Colonic mucosa (tissue), 4 donors: ENCODE measurements around the gene BAG3. TPM values are rescaled to one million over a fixed set of nuclear protein-coding genes. Genes with fewer than 3 reads are reported as not detected.
A peak's percentile ranks its signal among the peaks of the same experiment; 100 is the strongest.

ENCODE experiments used
- DNase-seq: peaks from one replicate; pipeline ENCODE4 v3.0.0-alpha.2; 2020
- H3K27ac ChIP-seq: fragments of 200-600 bp; one replicate; pipeline ENCODE4 v1.8.0; 2021
- H3K27me3 ChIP-seq: fragments of 200-600 bp; one replicate; pipeline ENCODE4 v1.8.0; 2021
- H3K36me3 ChIP-seq: fragments of 200-600 bp; one replicate; pipeline ENCODE4 v1.8.0; 2021
- H3K4me1 ChIP-seq: fragments of 200-600 bp; one replicate; pipeline ENCODE4 v1.8.0; 2021; ENCODE audit warnings: mild to moderate bottlenecking
- H3K4me3 ChIP-seq: fragments of 200-600 bp; one replicate; pipeline ENCODE4 v1.8.0; 2021
- H3K9ac ChIP-seq, 2 donors: one replicate each; pipeline ENCODE4 v1.7.0; 2013; ENCODE audit warnings: control low read depth in 2 of 2, low read depth in 2 of 2, low read length in 2 of 2
- H3K9me3 ChIP-seq: fragments of 200-600 bp; one replicate; pipeline ENCODE4 v1.8.0; 2021
- intact Hi-C: fragments of 100-400 bp; cut with DNase I; formaldehyde crosslinking; loops from one replicate; pipeline ENCODE4 v1.14.1; 2022
- total RNA-seq, 2 donors: library from RNA; stranded (reverse); fragmentation: NEBNext Ultra II Directional in 1 of 2; extraction: Animal tissue kit (Norgen Biotek cat#: 25700) in 1 of 2; gene quantifications; one replicate each; pipeline ENCODE4 v1.2.1, GENCODE V29; 2021
- TF ChIP-seq, protein P1 (sequence below): fragments of 200-600 bp; IDR thresholded peaks from one replicate; pipeline ENCODE4 v1.8.0; 2022; ENCODE audit warnings: antibody characterized with exemption, mild to moderate bottlenecking
- donor health status: healthy.
- donor health status: DM: no; HTN: no; CAD: no.
- donor health status: DM: no; HTN: no; CAD: no.

BAG3 gene
- total RNA-seq, 2 donors from 2014 or later, result 30.4 to 48.9 TPM

DNA sequence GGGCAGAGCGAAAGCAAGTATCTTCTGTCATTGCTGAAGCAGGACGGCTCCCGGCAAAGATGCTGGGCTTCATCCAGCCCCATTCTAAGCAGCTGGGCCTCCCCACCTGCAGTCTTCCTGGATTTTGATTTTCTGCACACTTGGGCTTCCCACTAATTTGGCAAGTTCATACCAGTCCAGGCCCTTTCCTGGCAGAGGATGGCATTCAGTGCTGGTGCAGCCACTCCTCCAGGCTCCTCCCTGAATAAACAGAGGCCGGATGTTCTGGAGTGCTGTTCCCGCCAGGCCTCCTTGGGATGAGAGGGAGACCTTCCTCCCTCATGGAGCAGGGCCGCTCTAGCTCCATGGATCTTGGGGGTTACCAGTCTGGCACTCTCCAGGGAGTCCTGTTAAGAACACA lies 3.4 kb downstream of the BAG3 start:
- peak; percentile 83 for DNase-seq
- H3K27ac ChIP-seq, result peak overlapping the region; percentile 96
- intact Hi-C loops, result loop anchor here (5.0 kb wide), 1 partner anchor 57 kb away; the partner anchor contains the start of gene TIAL1
- no peaks in the 10 kb centered on the region for H3K4me1 ChIP-seq
- H3K36me3 ChIP-seq, result no peaks in the 10 kb centered on the region
- peak overlapping the region; percentile 10 for H3K4me3 ChIP-seq
- TF ChIP-seq, protein P1, sequence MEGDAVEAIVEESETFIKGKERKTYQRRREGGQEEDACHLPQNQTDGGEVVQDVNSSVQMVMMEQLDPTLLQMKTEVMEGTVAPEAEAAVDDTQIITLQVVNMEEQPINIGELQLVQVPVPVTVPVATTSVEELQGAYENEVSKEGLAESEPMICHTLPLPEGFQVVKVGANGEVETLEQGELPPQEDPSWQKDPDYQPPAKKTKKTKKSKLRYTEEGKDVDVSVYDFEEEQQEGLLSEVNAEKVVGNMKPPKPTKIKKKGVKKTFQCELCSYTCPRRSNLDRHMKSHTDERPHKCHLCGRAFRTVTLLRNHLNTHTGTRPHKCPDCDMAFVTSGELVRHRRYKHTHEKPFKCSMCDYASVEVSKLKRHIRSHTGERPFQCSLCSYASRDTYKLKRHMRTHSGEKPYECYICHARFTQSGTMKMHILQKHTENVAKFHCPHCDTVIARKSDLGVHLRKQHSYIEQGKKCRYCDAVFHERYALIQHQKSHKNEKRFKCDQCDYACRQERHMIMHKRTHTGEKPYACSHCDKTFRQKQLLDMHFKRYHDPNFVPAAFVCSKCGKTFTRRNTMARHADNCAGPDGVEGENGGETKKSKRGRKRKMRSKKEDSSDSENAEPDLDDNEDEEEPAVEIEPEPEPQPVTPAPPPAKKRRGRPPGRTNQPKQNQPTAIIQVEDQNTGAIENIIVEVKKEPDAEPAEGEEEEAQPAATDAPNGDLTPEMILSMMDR, result no peak
- peak overlapping the region in 1 of 2 donors; percentile 57 for H3K9ac ChIP-seq
- H3K9me3 ChIP-seq, result no peaks in the 10 kb centered on the region
- no peaks in the 10 kb centered on the region for H3K27me3 ChIP-seq

DNA sequence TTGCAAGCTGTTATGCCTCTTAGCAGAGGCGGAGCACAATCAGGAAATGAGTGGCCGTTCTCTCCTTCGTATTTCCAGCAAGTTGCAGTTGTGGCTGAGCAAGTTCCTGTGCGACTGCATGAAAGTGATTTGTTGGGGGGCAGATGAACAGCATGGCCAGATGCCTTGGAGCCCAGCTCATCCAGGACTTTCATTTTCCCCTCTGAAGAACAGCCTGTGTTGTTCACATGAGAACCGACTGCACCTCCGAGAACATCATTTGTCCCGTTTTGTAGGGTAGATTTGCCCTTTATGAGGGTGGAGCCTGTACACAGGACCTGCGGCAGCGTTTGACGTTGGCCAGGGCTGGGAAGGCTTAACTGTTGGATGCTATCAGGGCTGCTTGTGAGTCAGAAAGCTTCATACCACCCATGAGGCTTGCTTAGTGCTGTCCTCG lies 4.4 kb downstream of the BAG3 start:
- no peaks in the 10 kb centered on the region for H3K9me3 ChIP-seq
- peak overlapping the region; percentile 96 for H3K27ac ChIP-seq
- no peaks in the 10 kb centered on the region for H3K36me3 ChIP-seq
- peak overlapping the region; percentile 16 to 39 for H3K9ac ChIP-seq
- intact Hi-C loops, result no loop called here
- DNase-seq, result peak; percentile 29
- no peak overlapping the region for H3K4me3 ChIP-seq
- no peaks in the 10 kb centered on the region for H3K4me1 ChIP-seq
- TF ChIP-seq, protein P1, result no peak
- H3K27me3 ChIP-seq, result no peaks in the 10 kb centered on the region

DNA sequence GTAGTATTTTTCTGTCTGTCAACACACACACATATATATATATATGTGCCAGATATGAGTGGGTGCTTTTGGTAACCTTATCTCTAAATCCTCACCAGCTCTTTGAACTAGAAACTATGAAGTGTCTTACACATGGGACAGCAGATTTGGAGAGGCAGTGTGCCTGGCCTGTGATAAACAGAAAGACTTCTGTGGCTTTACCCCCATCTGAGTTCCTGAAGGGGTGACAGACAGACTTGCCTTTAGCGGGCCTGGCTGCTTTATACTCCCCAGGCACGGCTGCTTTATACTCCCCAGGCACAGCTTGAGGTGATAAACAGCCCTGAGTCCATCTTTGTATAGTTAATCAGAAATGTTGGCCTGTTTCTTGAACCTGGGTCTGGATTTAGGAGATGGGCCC lies 5.6 kb downstream of the BAG3 start:
- no peaks in the 10 kb centered on the region for H3K4me1 ChIP-seq
- no peak overlapping the region for H3K4me3 ChIP-seq
- no peak overlapping the region for H3K27ac ChIP-seq
- no peaks in the 10 kb centered on the region for H3K9me3 ChIP-seq
- no peaks in the 10 kb centered on the region for H3K36me3 ChIP-seq
- TF ChIP-seq, protein P1, result no peak
- intact Hi-C loops, result no loop called here
- no peaks in the 10 kb centered on the region for H3K27me3 ChIP-seq
- no peak for DNase-seq
- no peak overlapping the region for H3K9ac ChIP-seq

DNA sequence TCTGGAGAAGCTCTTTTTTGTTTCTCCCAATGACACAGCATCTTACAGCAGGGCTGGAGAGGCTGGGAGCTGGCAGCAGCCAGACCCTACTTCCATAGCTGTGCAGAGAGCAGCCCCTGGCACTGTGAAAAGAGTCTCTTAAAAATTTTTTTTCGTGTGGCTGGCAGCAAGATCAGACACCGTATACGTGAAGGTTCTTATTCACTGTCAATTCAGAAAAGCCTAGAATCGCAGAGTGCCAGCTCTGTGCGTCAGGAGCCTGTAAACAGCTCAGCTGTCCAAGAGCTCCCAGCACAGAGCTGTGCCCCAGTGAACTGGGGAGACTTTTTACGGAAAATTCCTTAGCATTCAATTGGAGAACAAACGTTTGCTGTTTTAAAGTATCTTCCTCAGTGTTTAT lies 6.5 kb downstream of the BAG3 start:
- TF ChIP-seq, protein P1, result no peak
- Histone ChIP-seq H3K9ac (no peak overlapping the region), H3K36me3 (no peaks in the 10 kb centered on the region), H3K27ac (no peak overlapping the region), H3K9me3 (no peaks in the 10 kb centered on the region), H3K4me1 (no peaks in the 10 kb centered on the region), H3K27me3 (no peaks in the 10 kb centered on the region), H3K4me3 (no peak overlapping the region)
- no peak for DNase-seq
- intact Hi-C loops, result no loop called here

DNA sequence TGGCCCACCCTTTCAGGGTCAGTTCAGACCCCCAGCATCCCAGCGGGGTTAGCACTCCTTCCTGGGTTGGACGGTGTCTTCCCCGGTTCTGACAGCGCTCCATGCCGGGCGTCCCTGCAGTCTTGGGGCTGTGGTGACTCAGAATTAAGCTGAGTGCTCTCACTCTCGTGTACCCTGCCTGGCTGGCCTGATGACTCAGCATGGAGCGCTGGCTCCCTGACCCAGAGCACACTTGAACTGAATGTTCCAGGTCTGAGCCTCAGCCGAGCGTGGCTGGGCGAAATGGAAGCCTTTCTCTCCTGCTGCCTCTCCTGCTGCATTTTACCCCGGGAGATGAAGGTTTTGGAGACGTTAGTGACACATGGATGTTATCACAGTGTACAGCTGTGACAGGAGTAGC lies 7.1 kb downstream of the BAG3 start:
- TF ChIP-seq, protein P1, result no peak
- Histone ChIP-seq H3K9ac (peak overlapping the region in 1 of 2 donors; percentile 37), H3K4me3 (no peak overlapping the region), H3K36me3 (no peaks in the 10 kb centered on the region), H3K9me3 (no peaks in the 10 kb centered on the region), H3K27ac (no peak overlapping the region), H3K27me3 (no peaks in the 10 kb centered on the region), H3K4me1 (no peaks in the 10 kb centered on the region)
- intact Hi-C loops, result no loop called here
- DNase-seq, result peak; percentile 40
